ENCODE data around the gene OPTC.
"Not testable (repeated sequence)": the region's sequence is repeated elsewhere in the genome, so short reads cannot be mapped to it uniquely, and the experiment has no call there.

Gene OPTC

GRCh38 chr1:203517426-203518110 is 23.6 kb downstream of the OPTC start:
- DNase-seq (ENCODE audit: low read depth): no peak

GRCh38 chr1:203518139-203518538 is 24.2 kb downstream of the OPTC start:
- DNase-seq (ENCODE audit: low read depth): not testable (repeated sequence)

GRCh38 chr1:203518541-203518940 is 24.6 kb downstream of the OPTC start:
- DNase-seq (ENCODE audit: low read depth): no peak

- DNase-seq (ENCODE audit: low read depth): no peak
Measured at GRCh38 chr1:203519053-203519840, 25.3 kb downstream of the OPTC start.

GRCh38 chr1:203519896-203520295 is 25.9 kb downstream of the OPTC start:
- no peak for DNase-seq (ENCODE audit: low read depth)

- DNase-seq (ENCODE audit: low read depth): no peak
Measured at GRCh38 chr1:203520315-203520714, 26.4 kb downstream of the OPTC start.

GRCh38 chr1:203521074-203521794 is 27.3 kb downstream of the OPTC start:
- DNase-seq (ENCODE audit: low read depth): no peak

- no peak for DNase-seq (ENCODE audit: low read depth)
Measured at GRCh38 chr1:203521812-203522211, 27.9 kb downstream of the OPTC start.

- DNase-seq (ENCODE audit: low read depth): no peak
Measured at GRCh38 chr1:203522237-203522636, 28.3 kb downstream of the OPTC start.

GRCh38 chr1:203523667-203524066 is 29.7 kb downstream of the OPTC start:
- no peak for DNase-seq (ENCODE audit: low read depth)

- no peak for DNase-seq (ENCODE audit: low read depth)
Measured at GRCh38 chr1:203524152-203524551, 30.2 kb downstream of the OPTC start.

GRCh38 chr1:203524824-203525223 is 30.9 kb downstream of the OPTC start:
- no peak for DNase-seq (ENCODE audit: low read depth)

GRCh38 chr1:203525685-203526084 is 31.7 kb downstream of the OPTC start:
- no peak for DNase-seq (ENCODE audit: low read depth)

GRCh38 chr1:203526130-203526529 is 32.2 kb downstream of the OPTC start:
- no peak for DNase-seq (ENCODE audit: low read depth)

- no peak for DNase-seq (ENCODE audit: low read depth)
Measured at GRCh38 chr1:203526572-203526971, 32.6 kb downstream of the OPTC start.

- DNase-seq (ENCODE audit: low read depth): no peak
Measured at GRCh38 chr1:203527013-203527412, 33.1 kb downstream of the OPTC start.

GRCh38 chr1:203528063-203528462 is 34.1 kb downstream of the OPTC start:
- no peak for DNase-seq (ENCODE audit: low read depth)

GRCh38 chr1:203528976-203529835 is 35.3 kb downstream of the OPTC start:
- no peak for DNase-seq (ENCODE audit: low read depth)

GRCh38 chr1:203531063-203531462 is 37.1 kb downstream of the OPTC start:
- DNase-seq (ENCODE audit: low read depth): no peak

- no peak for DNase-seq (ENCODE audit: low read depth)
Measured at GRCh38 chr1:203534012-203534411, 40.1 kb downstream of the OPTC start.

- DNase-seq (ENCODE audit: low read depth): no peak
Measured at GRCh38 chr1:203534526-203534925, 40.6 kb downstream of the OPTC start.

- DNase-seq (ENCODE audit: low read depth): no peak
Measured at GRCh38 chr1:203536575-203536974, 42.6 kb downstream of the OPTC start.

All from stimulated activated CD4-positive, alpha-beta T cell treated with anti-CD3 and anti-CD28 coated beads, Interleukin-2, amount 100 ng/mL, for 4 hours (primary cell).